NCI-H2196 treated with DMSO at 0.1 percent for 48 hours (cell line): Measurements from ENCODE around the gene CUEDC1.
"Not testable (repeated sequence)": the region's sequence is repeated elsewhere in the genome, so short reads cannot be mapped to it uniquely, and the experiment has no call there.

ENCODE experiments used
- DNase-seq: peaks from one replicate; lab custom pipeline; 2025; ENCODE audit not compliant: unreplicated experiment; lab: John Stamatoyannopoulos, UW

Gene CUEDC1

GRCh38 chr17:57985675-57985974, 30.4 kb upstream of the CUEDC1 start:
- DNase-seq, result no peak

- no peak for DNase-seq
Observed at GRCh38 chr17:57984936-57985674, 29.9 kb upstream of the CUEDC1 start.

- DNase-seq, result no peak
Observed at GRCh38 chr17:57984261-57984890, 29.2 kb upstream of the CUEDC1 start.

GRCh38 chr17:57983446-57983845, 28.2 kb upstream of the CUEDC1 start:
- DNase-seq, result no peak

- no peak for DNase-seq
Observed at GRCh38 chr17:57982452-57983170, 27.4 kb upstream of the CUEDC1 start.

GRCh38 chr17:57980522-57980921, 25.3 kb upstream of the CUEDC1 start:
- DNase-seq, result no peak

GRCh38 chr17:57979076-57979475, 23.9 kb upstream of the CUEDC1 start:
- DNase-seq, result no peak

GRCh38 chr17:57976594-57976993, 21.4 kb upstream of the CUEDC1 start:
- DNase-seq, result no peak

GRCh38 chr17:57975044-57975443, 19.8 kb upstream of the CUEDC1 start:
- no peak for DNase-seq

GRCh38 chr17:57974053-57974824, 19.0 kb upstream of the CUEDC1 start:
- DNase-seq, result not testable (repeated sequence)

- no peak for DNase-seq
Observed at GRCh38 chr17:57972151-57972550, 16.9 kb upstream of the CUEDC1 start.

GRCh38 chr17:57971572-57971971, 16.4 kb upstream of the CUEDC1 start:
- DNase-seq, result no peak

- DNase-seq, result no peak
Observed at GRCh38 chr17:57970710-57971109, 15.5 kb upstream of the CUEDC1 start.

GRCh38 chr17:57968456-57968855, 13.2 kb upstream of the CUEDC1 start:
- DNase-seq, result no peak

- no peak for DNase-seq
Observed at GRCh38 chr17:57966875-57967274, 11.7 kb upstream of the CUEDC1 start.

GRCh38 chr17:57966246-57966645, 11.0 kb upstream of the CUEDC1 start:
- DNase-seq, result no peak

- no peak for DNase-seq
Observed at GRCh38 chr17:57965521-57966160, 10.4 kb upstream of the CUEDC1 start.

- no peak for DNase-seq
Observed at GRCh38 chr17:57963149-57963511, 7.9 kb upstream of the CUEDC1 start.

GRCh38 chr17:57962279-57963148, 7.3 kb upstream of the CUEDC1 start:
- no peak for DNase-seq

- no peak for DNase-seq
Observed at GRCh38 chr17:57959929-57960328, 4.7 kb upstream of the CUEDC1 start.
